Measurements from ENCODE around the gene UBASH3B.

UBASH3B gene

GRCh38 chr11:122676638-122677037 is 21.1 kb downstream of the UBASH3B start:
- DNase-seq (ENCODE audit: low read depth in 2 of 2) = no peak

GRCh38 chr11:122677256-122677655 is 21.7 kb downstream of the UBASH3B start:
- no peak for DNase-seq (ENCODE audit: low read depth in 2 of 2)

DNA sequence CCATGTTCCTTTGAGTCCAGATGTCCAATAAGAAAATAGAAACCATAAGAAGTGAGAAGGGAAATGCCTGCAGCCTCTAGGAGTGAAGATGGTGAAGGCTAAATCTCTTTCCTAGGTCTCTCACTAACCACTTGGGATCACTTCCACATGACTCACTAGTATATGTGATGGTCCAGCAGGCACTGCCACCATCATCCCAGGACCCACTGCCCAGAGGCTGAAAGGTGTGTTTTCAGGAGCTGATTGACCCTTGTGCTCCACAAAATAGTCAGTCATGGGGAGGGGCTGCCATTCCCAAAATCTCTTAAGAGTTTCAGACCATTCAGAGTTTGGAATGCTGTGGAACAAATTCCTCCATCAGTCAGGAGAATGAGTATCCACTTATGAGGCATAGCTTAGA is 22.9 kb downstream of the UBASH3B start:
- no peak for DNase-seq (ENCODE audit: low read depth in 2 of 2)

DNA sequence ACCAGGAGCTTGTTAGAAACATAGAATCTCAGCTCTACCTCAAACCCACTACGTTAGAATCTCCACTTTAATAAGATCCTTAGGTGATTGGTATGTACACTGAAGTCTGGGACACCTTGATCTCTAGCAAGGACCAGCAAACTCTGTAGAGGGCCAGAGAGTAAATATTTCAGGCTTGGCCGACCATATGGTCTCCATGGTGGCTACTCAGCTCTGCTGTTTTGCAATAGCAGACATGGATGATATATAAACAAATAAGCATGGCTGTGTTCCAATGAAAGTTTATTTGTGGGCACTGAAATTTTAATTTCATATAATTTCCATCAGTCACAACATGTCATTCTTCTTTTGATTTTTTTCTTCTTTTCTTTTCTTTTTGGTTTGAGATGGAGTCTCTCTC is 23.9 kb downstream of the UBASH3B start:
- no peak for DNase-seq (ENCODE audit: low read depth in 2 of 2)

- DNase-seq (ENCODE audit: low read depth in 2 of 2) = no peak
These were observed 25.5 kb downstream of the UBASH3B start for GRCh38 chr11:122681070-122681469.

DNA sequence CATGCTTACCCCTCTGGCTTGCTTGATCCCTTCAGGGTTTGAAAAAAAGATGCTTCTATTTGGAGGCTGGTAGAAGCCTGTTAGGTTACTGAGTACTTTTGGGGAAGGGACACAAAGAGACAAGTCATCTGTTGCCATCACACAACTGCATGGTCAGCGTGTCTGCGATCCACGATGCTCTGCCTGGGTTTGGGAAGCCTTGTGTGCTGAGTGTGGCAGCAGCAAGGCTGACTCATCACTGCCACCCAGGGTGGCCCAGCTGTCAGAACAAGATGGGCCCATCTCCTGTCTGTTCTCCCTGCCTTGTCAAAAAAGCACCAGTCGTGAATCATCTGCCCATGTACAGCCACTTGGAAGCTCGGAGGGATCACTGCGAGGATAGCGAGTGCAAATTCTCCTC is 26.2 kb downstream of the UBASH3B start:
- DNase-seq (ENCODE audit: low read depth in 2 of 2) = no peak

DNA sequence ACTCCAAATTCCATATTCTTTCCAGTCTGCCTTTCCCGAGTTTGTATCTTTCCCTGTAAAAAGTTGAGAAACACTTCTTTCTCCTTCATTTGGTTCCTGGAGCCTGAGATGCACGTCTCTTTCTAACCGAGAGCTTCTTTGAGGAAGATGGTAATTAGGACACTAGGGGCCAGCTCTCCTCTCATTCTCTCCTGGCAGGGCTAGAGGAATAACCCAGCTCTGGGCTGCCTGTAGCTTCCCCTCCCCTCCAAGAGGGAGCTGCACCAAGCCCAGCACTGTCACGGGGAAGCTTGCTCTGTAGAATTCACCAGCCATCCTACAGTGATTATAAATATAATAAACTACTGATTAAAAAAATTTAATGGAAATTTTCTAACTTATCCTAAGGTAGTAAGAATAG is 26.9 kb downstream of the UBASH3B start:
- no peak for DNase-seq (ENCODE audit: low read depth in 2 of 2)

DNA sequence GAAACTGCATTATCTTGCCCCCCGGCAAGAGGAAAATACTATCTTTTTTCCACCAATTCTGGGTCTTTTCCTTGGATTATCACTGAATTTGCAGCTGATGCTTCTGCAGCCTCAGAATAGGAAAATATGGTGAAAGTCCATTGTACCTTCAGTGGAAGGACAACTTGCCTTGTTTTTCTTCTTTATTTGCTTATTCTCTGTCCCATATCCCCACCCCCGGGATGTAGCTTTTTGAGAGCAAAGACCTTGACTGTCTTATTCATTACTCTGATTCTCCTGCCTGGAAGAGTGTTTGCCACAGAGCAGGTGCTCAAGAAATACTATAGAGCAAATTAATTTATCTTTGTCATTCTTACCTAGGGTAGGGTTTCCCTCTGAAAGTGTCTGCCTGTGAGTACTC is 29.5 kb downstream of the UBASH3B start:
- DNase-seq (ENCODE audit: low read depth in 2 of 2) = no peak

DNA sequence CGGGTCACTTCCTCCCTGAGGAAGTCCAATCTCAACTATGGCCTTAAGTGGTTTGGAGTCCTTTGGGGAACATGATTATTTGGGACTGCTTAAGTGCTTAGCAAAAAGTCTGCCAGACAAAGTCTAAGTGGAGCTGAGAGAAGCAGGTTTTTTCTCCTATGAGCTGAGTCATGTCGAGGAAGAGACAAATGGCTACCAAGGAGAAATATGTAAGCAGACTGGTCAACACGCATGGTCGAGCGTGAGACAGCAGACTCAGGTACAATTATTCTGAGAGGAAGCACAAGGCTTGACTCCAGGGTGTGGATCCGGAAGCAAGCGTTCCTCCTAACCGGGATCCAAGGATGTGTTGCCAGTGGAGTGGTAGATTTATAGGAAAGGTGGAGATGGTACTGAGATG is 30.6 kb downstream of the UBASH3B start:
- DNase-seq (ENCODE audit: low read depth in 2 of 2) = no peak

- DNase-seq (ENCODE audit: low read depth in 2 of 2) = no peak
These were observed 34.9 kb downstream of the UBASH3B start for GRCh38 chr11:122690384-122690783.

- DNase-seq (ENCODE audit: low read depth in 2 of 2) = no peak
These were observed 35.5 kb downstream of the UBASH3B start for GRCh38 chr11:122690801-122691548.

GRCh38 chr11:122691549-122692150 is 36.1 kb downstream of the UBASH3B start:
- no peak for DNase-seq (ENCODE audit: low read depth in 2 of 2)

DNA sequence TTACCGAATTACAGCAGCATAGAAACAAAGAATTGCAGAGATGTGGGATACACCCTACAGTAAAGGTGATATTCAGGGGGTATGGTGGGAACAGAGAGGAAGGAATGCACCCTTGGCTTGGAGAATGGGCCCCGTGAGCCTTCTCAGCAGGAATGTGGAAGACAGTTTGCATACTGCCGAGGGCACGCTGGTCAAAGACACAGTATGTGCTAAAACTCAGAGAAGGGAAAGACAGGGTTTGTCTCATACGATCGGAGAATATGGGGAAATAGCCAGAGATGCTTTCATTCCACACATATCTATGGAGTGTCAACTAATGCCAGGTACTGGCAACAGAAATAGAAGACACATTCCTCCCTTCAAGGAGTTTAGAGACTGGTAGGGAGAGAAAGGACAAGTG is 36.9 kb downstream of the UBASH3B start:
- DNase-seq (ENCODE audit: low read depth in 2 of 2) = no peak

DNA sequence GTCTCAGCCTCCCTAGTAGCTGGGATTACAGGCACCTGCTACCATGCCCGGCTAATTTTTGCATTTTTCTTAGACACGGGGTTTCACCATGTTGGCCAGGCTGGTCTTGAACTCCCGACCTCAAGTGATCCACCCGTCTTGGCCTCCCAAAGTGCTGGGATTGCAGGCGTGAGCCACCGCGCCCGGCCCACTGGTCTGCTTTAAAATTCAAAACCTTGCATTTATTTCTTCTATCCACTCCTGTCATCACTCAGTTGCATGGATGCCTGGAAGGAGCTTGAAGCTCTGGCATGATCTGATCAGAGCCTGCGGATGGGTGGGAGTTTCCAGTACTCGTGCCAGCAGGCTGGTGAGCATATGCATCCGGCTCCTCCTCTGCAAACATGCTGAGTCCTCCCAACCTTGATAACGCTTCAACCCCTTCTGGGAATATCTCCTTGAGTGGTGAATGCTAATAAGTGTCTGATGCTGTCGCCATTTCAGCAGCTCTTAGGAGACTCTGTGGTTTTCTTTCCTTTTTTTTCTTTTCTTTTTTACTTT is 39.6 kb downstream of the UBASH3B start:
- no peak for DNase-seq (ENCODE audit: low read depth in 2 of 2)

DNA sequence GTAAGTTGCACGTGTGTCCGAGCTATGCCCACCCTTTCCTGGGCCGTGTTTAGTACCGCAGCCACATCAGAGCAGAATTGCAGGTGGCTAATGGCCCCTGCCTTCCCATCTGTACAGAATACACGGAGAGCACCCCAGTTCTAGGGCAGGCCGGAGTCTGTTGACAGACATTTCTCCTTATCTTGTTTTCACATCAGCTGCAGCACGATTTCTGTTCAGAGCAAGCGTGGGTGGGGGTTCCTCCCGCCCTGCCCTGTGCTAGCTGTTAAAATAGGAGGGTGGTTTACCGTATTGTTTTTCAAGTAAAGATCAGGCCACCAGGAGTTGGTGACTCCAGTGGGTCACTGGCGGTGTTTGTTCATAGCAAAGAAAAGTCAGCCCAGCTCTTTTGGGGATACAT is 41.1 kb downstream of the UBASH3B start:
- DNase-seq (ENCODE audit: low read depth in 2 of 2) = peak; percentile 36 to 53

- no peak for DNase-seq (ENCODE audit: low read depth in 2 of 2)
These were observed 42.2 kb downstream of the UBASH3B start for GRCh38 chr11:122697636-122698167.

DNA sequence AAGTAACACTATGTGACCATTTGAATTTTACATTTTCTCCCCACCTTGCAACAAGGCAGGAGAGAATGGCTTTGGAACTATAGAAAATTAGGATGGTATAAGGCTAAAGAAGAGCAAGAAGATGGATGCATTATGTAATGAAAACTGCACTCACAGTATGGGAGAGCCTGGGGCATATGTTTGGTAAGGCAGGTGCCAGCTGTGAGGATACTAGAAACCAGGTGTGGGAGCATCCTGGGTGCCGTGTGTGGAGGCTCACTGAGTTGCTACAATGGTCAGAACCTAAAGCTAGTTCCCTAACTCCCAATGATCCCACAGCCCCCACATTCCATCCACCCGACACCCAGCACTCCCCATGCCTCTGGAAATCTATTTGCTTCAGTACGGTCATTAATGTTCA is 42.9 kb downstream of the UBASH3B start:
- DNase-seq (ENCODE audit: low read depth in 2 of 2) = no peak

GRCh38 chr11:122700666-122701065 is 45.1 kb downstream of the UBASH3B start:
- DNase-seq (ENCODE audit: low read depth in 2 of 2) = no peak

DNA sequence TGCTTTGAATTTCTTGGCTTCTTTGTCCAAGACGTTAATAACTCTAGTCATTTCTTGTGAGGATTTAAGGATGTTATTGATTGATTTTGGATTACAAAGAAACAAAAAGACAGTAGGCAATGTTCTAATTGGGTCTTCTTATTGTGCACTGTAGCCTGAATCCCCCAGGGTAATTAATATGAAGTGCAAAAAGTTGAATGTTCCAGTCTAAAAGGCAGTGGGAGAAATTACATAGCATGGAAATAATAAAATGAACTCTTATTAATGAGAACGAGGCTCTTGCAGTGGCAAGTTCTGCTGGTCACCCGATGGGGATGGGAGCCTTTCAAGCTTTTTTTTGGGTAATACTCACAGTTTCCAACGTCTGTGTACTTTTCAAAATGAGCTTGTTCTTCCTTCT is 45.6 kb downstream of the UBASH3B start:
- DNase-seq (ENCODE audit: low read depth in 2 of 2) = no peak

DNA sequence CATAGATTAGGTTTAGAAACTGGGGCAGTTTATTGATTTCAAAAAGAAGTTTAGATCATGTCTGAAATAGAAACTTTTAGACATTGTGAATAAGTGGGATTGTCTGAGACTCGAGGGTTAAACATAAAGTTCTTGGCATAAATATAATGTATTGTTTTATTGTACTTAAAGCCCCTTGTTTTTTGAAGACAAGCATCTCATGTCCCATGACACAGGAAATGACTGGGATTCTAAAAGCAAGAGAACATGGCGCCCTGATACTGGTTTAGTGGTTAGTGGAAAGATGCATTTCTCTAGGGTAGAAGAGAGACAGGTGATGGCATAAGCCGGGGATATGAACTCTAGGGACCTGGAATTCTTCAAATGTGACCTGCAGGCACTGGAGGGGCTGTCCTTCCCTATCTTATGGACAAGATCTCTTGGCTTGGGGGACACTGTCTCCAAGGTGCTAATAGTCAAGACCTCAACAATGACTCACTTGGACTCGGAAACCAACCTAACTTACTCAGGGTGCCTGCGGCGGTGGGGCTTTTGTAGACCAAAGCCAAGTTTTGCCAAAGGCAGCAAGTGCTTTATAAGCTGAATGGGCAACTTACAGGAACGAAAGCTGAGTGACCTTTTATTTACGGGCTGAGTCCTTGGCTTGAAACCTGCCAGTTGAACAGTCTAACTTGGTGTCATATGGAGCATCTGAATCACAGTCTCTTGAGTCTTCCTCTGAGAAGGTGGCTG is 48.2 kb downstream of the UBASH3B start:
- peak in 1 of 2 donors; percentile 45 for DNase-seq (ENCODE audit: low read depth in 2 of 2)

DNA sequence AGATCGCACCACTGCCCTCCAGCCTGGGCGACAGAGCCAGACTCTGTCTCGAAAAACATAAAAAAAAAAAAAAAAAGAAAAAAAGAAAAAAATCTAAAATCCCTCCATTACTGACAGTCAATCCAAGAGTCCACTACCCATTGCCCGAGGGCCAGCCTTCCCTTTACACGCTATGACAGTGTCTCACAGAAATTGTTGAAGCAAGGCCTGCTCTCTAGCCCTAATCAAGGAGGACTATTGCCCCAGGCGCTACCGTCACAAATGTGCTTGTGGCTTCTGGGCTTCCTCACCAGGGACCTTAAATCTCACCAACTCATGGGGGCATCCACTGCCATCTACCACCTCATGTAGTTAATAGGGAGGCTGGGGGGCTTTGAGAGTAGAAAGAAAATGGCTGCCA is 49.9 kb downstream of the UBASH3B start:
- no peak for DNase-seq (ENCODE audit: low read depth in 2 of 2)

DNA sequence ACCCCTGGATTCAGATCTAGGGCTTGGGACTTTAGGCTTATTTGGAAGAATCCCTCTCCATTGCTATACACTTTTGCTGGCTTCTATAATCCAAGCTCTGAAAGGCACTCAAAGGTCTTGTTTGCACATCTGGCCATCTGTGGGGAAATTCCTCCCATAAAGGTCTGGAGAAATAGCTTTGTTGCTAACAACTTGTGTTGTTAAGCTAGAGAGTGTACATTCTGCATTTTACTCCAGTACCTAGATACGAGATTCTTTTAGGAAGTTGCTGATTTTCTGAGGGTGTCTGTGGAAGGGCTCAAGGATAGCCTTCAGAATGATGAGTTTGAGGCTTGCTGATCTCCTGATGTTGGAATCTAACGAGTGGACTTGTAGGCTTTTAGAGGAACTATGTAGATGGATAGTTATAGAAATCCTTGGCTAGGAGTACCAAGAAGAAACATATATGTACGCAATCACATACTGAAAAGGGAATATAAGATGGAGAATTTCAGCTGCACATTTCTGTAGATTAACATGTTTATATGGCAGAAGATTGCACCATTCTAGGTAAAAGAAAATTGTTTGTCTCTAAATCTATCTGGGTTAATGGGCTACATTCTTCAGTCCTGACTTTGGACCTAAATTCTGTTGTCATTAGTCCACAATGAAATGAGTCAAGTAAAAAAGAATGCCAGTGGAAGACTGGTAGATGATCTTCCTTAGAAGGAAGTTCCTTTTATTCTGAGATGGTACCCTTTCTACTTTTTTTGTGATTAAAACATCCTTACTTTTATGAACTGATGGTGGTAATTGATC is 51.0 kb downstream of the UBASH3B start:
- DNase-seq (ENCODE audit: low read depth in 2 of 2) = no peak

All from stimulated activated CD4-positive, alpha-beta T cell treated with anti-CD3 and anti-CD28 coated beads, Interleukin-4, amount 100 ng/mL, for 48 hours (primary cell).